ENCODE measurements around the gene TOB1.

TOB1 gene

GRCh38 chr17:50883850-50884438, 17.8 kb upstream of the TOB1 start:
- TF ChIP-seq EZH2 (IDR thresholded peaks at IDR 0.05; ENCODE audit: borderline replicate concordance, low read depth, low read length, severe bottlenecking) (no peak), CTCF (IDR thresholded peaks at IDR 0.05; ENCODE audit: borderline replicate concordance, extremely low read depth, low read length, poor library complexity, severe bottlenecking) (no peak)
- H3K27ac ChIP-seq (ENCODE audit: low read length), result no peak overlapping the region
- H3K79me2 ChIP-seq (ENCODE audit: insufficient read depth, low read length), result no peaks in the 10 kb centered on the region
- H3K9me3 ChIP-seq (ENCODE audit: insufficient read depth, low read length, severe bottlenecking), result no peaks in the 10 kb centered on the region
- DNase-seq (no peak), ATAC-seq (ENCODE audit: insufficient read depth, low read depth) (no peak)
- no peaks in the 10 kb centered on the region; the same call in 1 of the 2 replicates for H4K20me1 ChIP-seq (ENCODE audit: insufficient read depth, low read length)
- no peaks in the 10 kb centered on the region for H3K27me3 ChIP-seq (ENCODE audit: insufficient read depth, low read length, poor library complexity)
- H3K4me2 ChIP-seq (ENCODE audit: insufficient read depth, low read length), result no peak overlapping the region
- H3K4me1 ChIP-seq (ENCODE audit: insufficient read depth, low read length), result no peaks in the 10 kb centered on the region
- no peak overlapping the region for H3K4me3 ChIP-seq (ENCODE audit: low read depth in 1 of 2, low read length in 2 of 2)
- H2AFZ ChIP-seq (ENCODE audit: low read depth, low read length), result no peak overlapping the region
- no peak overlapping the region for H3K9ac ChIP-seq (ENCODE audit: low read depth, low read length)
- no peaks in the 10 kb centered on the region for H3K36me3 ChIP-seq (ENCODE audit: insufficient read depth, low read length)

GRCh38 chr17:50882851-50883250, 16.7 kb upstream of the TOB1 start:
- no peak overlapping the region for H2AFZ ChIP-seq (ENCODE audit: low read depth, low read length)
- TF ChIP-seq CTCF (IDR thresholded peaks at IDR 0.05; ENCODE audit: borderline replicate concordance, extremely low read depth, low read length, poor library complexity, severe bottlenecking) (no peak), EZH2 (IDR thresholded peaks at IDR 0.05; ENCODE audit: borderline replicate concordance, low read depth, low read length, severe bottlenecking) (no peak)
- no peaks in the 10 kb centered on the region; the same call in 1 of the 2 replicates for H4K20me1 ChIP-seq (ENCODE audit: insufficient read depth, low read length)
- no peaks in the 10 kb centered on the region for H3K79me2 ChIP-seq (ENCODE audit: insufficient read depth, low read length)
- no peak overlapping the region for H3K9ac ChIP-seq (ENCODE audit: low read depth, low read length)
- DNase-seq (no peak), ATAC-seq (ENCODE audit: insufficient read depth, low read depth) (no peak)
- no peak overlapping the region for H3K4me3 ChIP-seq (ENCODE audit: low read depth in 1 of 2, low read length in 2 of 2)
- no peak overlapping the region for H3K27ac ChIP-seq (ENCODE audit: low read length)
- no peaks in the 10 kb centered on the region for H3K4me1 ChIP-seq (ENCODE audit: insufficient read depth, low read length)
- no peaks in the 10 kb centered on the region for H3K9me3 ChIP-seq (ENCODE audit: insufficient read depth, low read length, severe bottlenecking)
- H3K4me2 ChIP-seq (ENCODE audit: insufficient read depth, low read length), result no peak overlapping the region
- no peaks in the 10 kb centered on the region for H3K36me3 ChIP-seq (ENCODE audit: insufficient read depth, low read length)
- no peaks in the 10 kb centered on the region for H3K27me3 ChIP-seq (ENCODE audit: insufficient read depth, low read length, poor library complexity)

DNA sequence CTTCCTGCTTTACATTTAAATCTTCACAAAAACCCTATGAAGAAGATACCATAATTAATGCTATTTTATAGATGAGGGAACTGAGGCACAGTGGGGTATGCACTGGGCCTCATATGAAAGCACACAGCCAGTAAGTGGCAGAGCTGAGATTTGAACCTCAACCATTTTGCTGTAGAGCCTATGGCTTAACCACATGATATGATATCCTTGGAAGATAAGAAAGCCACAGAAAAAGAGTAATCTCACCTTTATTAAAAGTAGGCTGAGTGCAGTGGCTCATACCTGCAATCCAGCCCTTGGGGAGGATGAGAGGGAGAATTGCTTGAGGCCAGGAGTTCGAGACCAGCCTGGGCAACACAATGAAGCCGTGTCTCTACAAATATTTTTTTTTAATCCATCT, 15.0 kb upstream of the TOB1 start:
- H3K9ac ChIP-seq (ENCODE audit: low read depth, low read length), result no peak overlapping the region
- TF ChIP-seq CTCF (IDR thresholded peaks at IDR 0.05; ENCODE audit: borderline replicate concordance, extremely low read depth, low read length, poor library complexity, severe bottlenecking), result no peak
- TF ChIP-seq EZH2 (IDR thresholded peaks at IDR 0.05; ENCODE audit: borderline replicate concordance, low read depth, low read length, severe bottlenecking), result no peak
- H3K9me3 ChIP-seq (ENCODE audit: insufficient read depth, low read length, severe bottlenecking), result no peaks in the 10 kb centered on the region
- H2AFZ ChIP-seq (ENCODE audit: low read depth, low read length), result no peak overlapping the region
- no peaks in the 10 kb centered on the region for H3K27me3 ChIP-seq (ENCODE audit: insufficient read depth, low read length, poor library complexity)
- H3K4me1 ChIP-seq (ENCODE audit: insufficient read depth, low read length), result no peaks in the 10 kb centered on the region
- no peak for ATAC-seq (ENCODE audit: insufficient read depth, low read depth)
- H3K36me3 ChIP-seq (ENCODE audit: insufficient read depth, low read length), result no peaks in the 10 kb centered on the region
- no peaks in the 10 kb centered on the region for H3K79me2 ChIP-seq (ENCODE audit: insufficient read depth, low read length)
- no peaks in the 10 kb centered on the region; the same call in 1 of the 2 replicates for H4K20me1 ChIP-seq (ENCODE audit: insufficient read depth, low read length)
- no peak overlapping the region for H3K4me2 ChIP-seq (ENCODE audit: insufficient read depth, low read length)
- no peak overlapping the region for H3K27ac ChIP-seq (ENCODE audit: low read length)
- no peak for DNase-seq
- no peak overlapping the region for H3K4me3 ChIP-seq (ENCODE audit: low read depth in 1 of 2, low read length in 2 of 2)
